ENCODE results near the gene POMGNT2. TPM values are rescaled to one million over a fixed set of nuclear protein-coding genes. Genes with fewer than 3 reads are reported as not detected.

POMGNT2 gene
- total RNA-seq, 2 experiments from 2014 or later: 6.8 to 8.4 TPM

- intact Hi-C loops (cut with DNase I, micrococcal nuclease): no loop called here
- no peak for DNase-seq
- no peak for ATAC-seq (ENCODE audit: poor library complexity)
- H3K27me3 Mint-ChIP-seq: no peaks in the 10 kb centered on the region
- ChIA-PET POLR2A (no interaction called here), CTCF (no interaction called here)
- no peaks in the 10 kb centered on the region for H3K27me3 ChIP-seq (ENCODE audit: control insufficient read depth in 1 of 2, insufficient read depth in 2 of 2, low read length in 2 of 2)
- no peaks in the 10 kb centered on the region for H3K36me3 ChIP-seq (ENCODE audit: insufficient read depth, low read length)
- H3K9me3 ChIP-seq (ENCODE audit: control insufficient read depth in 1 of 2, insufficient read depth in 1 of 2, low read length in 2 of 2): peaks cover 6 to 13% of the 10 kb centered on the region in 2 experiments
- peaks cover 8% of the 10 kb centered on the region for H3K4me1 ChIP-seq (ENCODE audit: insufficient read depth, low read length)
- H3K4me3 Mint-ChIP-seq: no peak overlapping the region
- H3K36me3 Mint-ChIP-seq (ENCODE audit: low read depth): peaks cover 11% of the 10 kb centered on the region
- no peak for TF ChIP-seq CTCF (IDR thresholded peaks at IDR 0.05)
- H3K4me1 Mint-ChIP-seq (ENCODE audit: low read depth): peaks cover 9% of the 10 kb centered on the region
- H3K9me3 Mint-ChIP-seq: peaks cover 8% of the 10 kb centered on the region
- no peak overlapping the region for H3K4me3 ChIP-seq (ENCODE audit: low read length)
- no peak overlapping the region for H3K27ac Mint-ChIP-seq
- H3K27ac ChIP-seq (ENCODE audit: low read depth in 1 of 2, low read length in 2 of 2): no peak overlapping the region
Measured at GRCh38 chr3:43055393-43055792, 50.5 kb downstream of the POMGNT2 start.

GRCh38 chr3:43054754-43055153, 51.1 kb downstream of the POMGNT2 start:
- peaks cover 4% of the 10 kb centered on the region for H3K4me1 ChIP-seq (ENCODE audit: insufficient read depth, low read length)
- no peak for TF ChIP-seq CTCF (IDR thresholded peaks at IDR 0.05)
- H3K36me3 Mint-ChIP-seq (ENCODE audit: low read depth): peaks cover 17% of the 10 kb centered on the region
- peaks cover 13% of the 10 kb centered on the region for H3K9me3 Mint-ChIP-seq
- DNase-seq: no peak
- peaks cover 2% of the 10 kb centered on the region for H3K4me1 Mint-ChIP-seq (ENCODE audit: low read depth)
- no peaks in the 10 kb centered on the region for H3K36me3 ChIP-seq (ENCODE audit: insufficient read depth, low read length)
- no peaks in the 10 kb centered on the region for H3K27me3 ChIP-seq (ENCODE audit: control insufficient read depth in 1 of 2, insufficient read depth in 2 of 2, low read length in 2 of 2)
- intact Hi-C loops (cut with DNase I, micrococcal nuclease): no loop called here
- H3K4me3 ChIP-seq (ENCODE audit: low read length): no peak overlapping the region
- POLR2A ChIA-PET: no interaction called here
- H3K4me3 Mint-ChIP-seq: no peak overlapping the region
- no peaks in the 10 kb centered on the region for H3K27me3 Mint-ChIP-seq
- H3K27ac Mint-ChIP-seq: no peak overlapping the region
- no peak overlapping the region for H3K27ac ChIP-seq (ENCODE audit: low read depth in 1 of 2, low read length in 2 of 2)
- CTCF ChIA-PET: no interaction called here
- peaks cover 6 to 19% of the 10 kb centered on the region in 2 experiments for H3K9me3 ChIP-seq (ENCODE audit: control insufficient read depth in 1 of 2, insufficient read depth in 1 of 2, low read length in 2 of 2)
- no peak for ATAC-seq (ENCODE audit: poor library complexity)

DNA sequence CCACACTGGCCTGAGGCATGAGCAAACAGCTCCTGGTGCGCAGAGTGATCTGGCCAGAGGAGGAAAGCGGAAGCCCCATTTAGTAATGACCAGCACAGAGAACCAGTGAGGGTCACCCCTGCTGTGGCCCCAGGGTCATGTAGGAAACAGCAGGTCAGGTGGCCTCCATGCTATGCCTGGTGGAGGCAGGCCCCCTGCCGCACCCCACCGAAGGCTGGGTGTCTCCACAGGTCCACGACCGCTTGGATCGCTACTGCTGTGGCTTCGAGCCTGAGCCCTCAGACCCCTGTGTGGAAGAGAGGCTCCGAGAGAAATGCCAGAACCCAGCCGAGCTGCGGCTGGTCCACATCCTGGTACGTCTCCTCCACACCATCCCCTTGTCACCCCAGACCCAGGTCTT, 52.6 kb downstream of the POMGNT2 start:
- no peaks in the 10 kb centered on the region for H3K4me1 ChIP-seq (ENCODE audit: insufficient read depth, low read length)
- no peaks in the 10 kb centered on the region for H3K27me3 ChIP-seq (ENCODE audit: control insufficient read depth in 1 of 2, insufficient read depth in 2 of 2, low read length in 2 of 2)
- intact Hi-C loops (cut with DNase I, micrococcal nuclease): no loop called here
- ChIA-PET CTCF (no interaction called here), POLR2A (no interaction called here)
- H3K27ac Mint-ChIP-seq: no peak overlapping the region
- peaks cover 26% of the 10 kb centered on the region for H3K36me3 Mint-ChIP-seq (ENCODE audit: low read depth)
- no peak for DNase-seq
- H3K27me3 Mint-ChIP-seq: no peaks in the 10 kb centered on the region
- H3K27ac ChIP-seq (ENCODE audit: low read depth in 1 of 2, low read length in 2 of 2): no peak overlapping the region
- H3K4me3 ChIP-seq (ENCODE audit: low read length): no peak overlapping the region
- no peak overlapping the region for H3K4me3 Mint-ChIP-seq
- ATAC-seq (ENCODE audit: poor library complexity): no peak
- H3K36me3 ChIP-seq (ENCODE audit: insufficient read depth, low read length): no peaks in the 10 kb centered on the region
- H3K9me3 Mint-ChIP-seq: peaks cover 18% of the 10 kb centered on the region
- H3K9me3 ChIP-seq (ENCODE audit: control insufficient read depth in 1 of 2, insufficient read depth in 1 of 2, low read length in 2 of 2): peaks cover 6 to 28% of the 10 kb centered on the region in 2 experiments
- no peaks in the 10 kb centered on the region for H3K4me1 Mint-ChIP-seq (ENCODE audit: low read depth)
- TF ChIP-seq CTCF (IDR thresholded peaks at IDR 0.05): no peak
